ENCODE results near the gene ZBTB7B. TPM values are rescaled to one million over a fixed set of nuclear protein-coding genes. Genes with fewer than 3 reads are reported as not detected.

The ZBTB7B gene
- polyA plus RNA-seq, 2 of the 4 experiments (the other 2 are of a cell fraction) = 20.5 to 30.7 TPM

DNA sequence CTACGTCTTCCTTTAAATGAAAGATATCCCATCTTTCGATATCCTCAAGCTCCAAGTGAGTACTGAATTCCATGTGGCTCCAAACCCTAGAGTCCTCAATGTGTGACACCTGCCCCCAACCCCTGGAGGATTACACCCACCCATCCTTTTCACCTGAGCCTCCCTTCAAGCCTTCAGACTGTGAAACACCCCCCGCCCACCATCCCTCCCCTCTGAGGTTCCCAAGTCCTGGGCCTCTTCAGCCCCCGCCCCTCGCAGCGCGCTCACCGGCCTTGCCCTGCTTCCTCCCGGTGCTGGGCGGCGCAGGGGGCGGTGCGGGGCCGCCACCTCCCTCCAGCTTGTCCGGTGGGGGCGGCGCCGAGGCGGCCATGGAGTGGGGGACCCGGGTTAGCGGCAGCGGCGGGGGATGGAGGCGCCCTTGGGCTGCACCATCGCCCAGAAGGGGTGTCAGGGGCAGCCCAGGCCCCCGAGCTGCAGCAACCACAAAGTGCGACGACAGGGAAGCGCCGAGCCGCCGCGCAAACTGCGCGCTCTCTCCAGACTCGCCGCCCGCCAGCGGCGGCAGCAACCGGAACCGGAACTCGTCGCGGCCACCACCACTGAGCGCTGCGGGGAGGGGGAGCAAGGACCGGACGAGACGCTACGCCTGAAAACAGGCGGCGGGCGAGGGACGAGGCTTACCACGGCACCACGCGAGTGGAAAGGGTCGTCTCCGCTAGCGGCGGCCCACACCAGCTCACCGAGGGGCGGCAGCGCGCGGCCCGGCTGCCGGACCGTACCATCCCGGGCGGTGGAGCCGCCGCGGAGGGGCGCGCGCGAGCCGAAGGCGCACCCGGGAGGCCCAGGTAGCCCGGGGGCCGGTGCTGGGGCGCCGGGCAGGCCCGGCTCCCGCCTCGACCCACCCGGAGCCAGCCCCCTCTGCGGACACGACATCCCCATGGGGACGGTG is 41.1 kb upstream of the ZBTB7B start, which contains the start of gene PYGO2 (continued):
- TF ChIP-seq FOSL2 (IDR thresholded peaks at IDR 0.05) (no peak), FOSL2 (CRISPR knock-in tag; IDR thresholded peaks at IDR 0.05) (peak; percentile 30), TP53 (CRISPR knock-in tag; IDR thresholded peaks at IDR 0.05) (peak; percentile 56; the same call in 1 of the 2 replicates), GATA3 (IDR thresholded peaks at IDR 0.05; ENCODE audit: borderline replicate concordance) (peak; percentile 46; the same call in 1 of the 2 replicates), ZNF302 (CRISPR knock-in tag; IDR thresholded peaks at IDR 0.05) (no peak), RFX5 (IDR thresholded peaks at IDR 0.05) (0 out of 2 replicates have a peak, but pooled peaks have one; percentile 26), MAZ (IDR thresholded peaks at IDR 0.05; ENCODE audit: borderline replicate concordance, low read depth, low read length) (0 out of 2 replicates have a peak, but pooled peaks have one; percentile 83), HES2 (IDR thresholded peaks at IDR 0.05) (no peak), HOXA7 (CRISPR knock-in tag; IDR thresholded peaks at IDR 0.05) (peak; percentile 82; the same call in 1 of the 2 replicates), BCL3 (IDR thresholded peaks at IDR 0.05) (peak; percentile 84; the same call in 2 of the 3 replicates), TFCP2L1 (CRISPR knock-in tag; IDR thresholded peaks at IDR 0.05) (peak; percentile 72), BHLHE40 (IDR thresholded peaks at IDR 0.05; ENCODE audit: low read depth, low read length) (peak; percentile 56; the same call in 1 of the 2 replicates), ATOH8 (CRISPR knock-in tag; IDR thresholded peaks at IDR 0.05; ENCODE audit: low read depth) (peak; percentile 64; the same call in 1 of the 2 replicates), CBX2 (IDR thresholded peaks at IDR 0.05; ENCODE audit: borderline replicate concordance, low read depth) (no peak), FOSB (CRISPR knock-in tag; IDR thresholded peaks at IDR 0.05) (peak; percentile 63; the same call in 1 of the 2 replicates), EP300 (IDR thresholded peaks at IDR 0.05) (no peak), HOXB5 (CRISPR knock-in tag; IDR thresholded peaks at IDR 0.05) (peak; percentile 69; the same call in 1 of the 2 replicates), POLR2AphosphoS2 (conservative IDR thresholded peaks at IDR 0.05; ENCODE audit: low read length) (peak; percentile 86), NR3C1 (IDR thresholded peaks at IDR 0.05) (no peak), PHF8 (IDR thresholded peaks at IDR 0.05; ENCODE audit: borderline replicate concordance, low read depth) (no peak), RAD21 (conservative IDR thresholded peaks at IDR 0.05 in 1 of 2, IDR thresholded peaks at IDR 0.05 in 1 of 2) (peak in 1 of 2 experiments; percentile 81; a peak in 4 of 5 replicates), EHF (CRISPR knock-in tag; IDR thresholded peaks at IDR 0.05) (peak; percentile 45; the same call in 1 of the 2 replicates)
- TF ChIP-seq, protein P1, sequence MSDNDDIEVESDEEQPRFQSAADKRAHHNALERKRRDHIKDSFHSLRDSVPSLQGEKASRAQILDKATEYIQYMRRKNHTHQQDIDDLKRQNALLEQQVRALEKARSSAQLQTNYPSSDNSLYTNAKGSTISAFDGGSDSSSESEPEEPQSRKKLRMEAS (IDR thresholded peaks at IDR 0.05) = peak; percentile 69; the same call in 1 of the 2 replicates
- TF ChIP-seq, protein P2, sequence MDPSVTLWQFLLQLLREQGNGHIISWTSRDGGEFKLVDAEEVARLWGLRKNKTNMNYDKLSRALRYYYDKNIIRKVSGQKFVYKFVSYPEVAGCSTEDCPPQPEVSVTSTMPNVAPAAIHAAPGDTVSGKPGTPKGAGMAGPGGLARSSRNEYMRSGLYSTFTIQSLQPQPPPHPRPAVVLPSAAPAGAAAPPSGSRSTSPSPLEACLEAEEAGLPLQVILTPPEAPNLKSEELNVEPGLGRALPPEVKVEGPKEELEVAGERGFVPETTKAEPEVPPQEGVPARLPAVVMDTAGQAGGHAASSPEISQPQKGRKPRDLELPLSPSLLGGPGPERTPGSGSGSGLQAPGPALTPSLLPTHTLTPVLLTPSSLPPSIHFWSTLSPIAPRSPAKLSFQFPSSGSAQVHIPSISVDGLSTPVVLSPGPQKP (IDR thresholded peaks at IDR 0.05; ENCODE audit: low read depth, low read length) = no peak

All from A549 (cell line).